NCI-H748 treated with DMSO at 0.1 percent for 48 hours (cell line): Measurements from ENCODE around the gene RHBDF2.

Source experiments
- DNase-seq: peaks from one replicate; lab custom pipeline; 2025; lab: John Stamatoyannopoulos, UW

Gene RHBDF2

GRCh38 chr17:76437467-76438402 lies 63.5 kb downstream of the RHBDF2 start:
- no peak for DNase-seq

GRCh38 chr17:76435751-76436150 lies 65.5 kb downstream of the RHBDF2 start:
- DNase-seq, result no peak

- no peak for DNase-seq
These were observed 66.4 kb downstream of the RHBDF2 start for GRCh38 chr17:76434870-76435269.

GRCh38 chr17:76433693-76434092 lies 67.5 kb downstream of the RHBDF2 start:
- no peak for DNase-seq

GRCh38 chr17:76432712-76433336 lies 68.4 kb downstream of the RHBDF2 start:
- DNase-seq, result no peak

GRCh38 chr17:76432004-76432403 lies 69.2 kb downstream of the RHBDF2 start:
- DNase-seq, result no peak

- DNase-seq, result no peak
These were observed 69.7 kb downstream of the RHBDF2 start for GRCh38 chr17:76431509-76431908.

- no peak for DNase-seq
These were observed 72.7 kb downstream of the RHBDF2 start for GRCh38 chr17:76428511-76428910.

GRCh38 chr17:76427501-76428231 lies 73.6 kb downstream of the RHBDF2 start:
- no peak for DNase-seq

- DNase-seq, result no peak
These were observed 74.4 kb downstream of the RHBDF2 start for GRCh38 chr17:76426853-76427252.

- no peak for DNase-seq
These were observed 78.4 kb downstream of the RHBDF2 start for GRCh38 chr17:76422860-76423259.

GRCh38 chr17:76422406-76422805 lies 78.8 kb downstream of the RHBDF2 start:
- DNase-seq, result no peak

GRCh38 chr17:76421044-76421407 lies 80.2 kb downstream of the RHBDF2 start:
- DNase-seq, result no peak
